HFF-Myc (cell line): ENCODE results near the gene SRI.
"Not testable (repeated sequence)": the region's sequence is repeated elsewhere in the genome, so short reads cannot be mapped to it uniquely, and the experiment has no call there.

Source experiments
- DNase-seq: peaks from one replicate; pipeline ENCODE4 v3.0.0-alpha.2; 2011; ENCODE audit warnings: low read depth; ENCODE audit errors: extremely low read depth
- H3K4me3 ChIP-seq: replicated peaks from 2 replicates; pipeline ENCODE4 v1.5.1; 2011; ENCODE audit warnings: low read depth, mild to moderate bottlenecking, control low read depth, low read length
- TF ChIP-seq, protein P1 (sequence below): IDR thresholded peaks from 2 replicates; pipeline ENCODE4 v1.5.1; 2012; ENCODE audit warnings: mild to moderate bottlenecking, low read depth, low read length, control low read depth; ENCODE audit errors: missing control alignments

The SRI gene

DNA sequence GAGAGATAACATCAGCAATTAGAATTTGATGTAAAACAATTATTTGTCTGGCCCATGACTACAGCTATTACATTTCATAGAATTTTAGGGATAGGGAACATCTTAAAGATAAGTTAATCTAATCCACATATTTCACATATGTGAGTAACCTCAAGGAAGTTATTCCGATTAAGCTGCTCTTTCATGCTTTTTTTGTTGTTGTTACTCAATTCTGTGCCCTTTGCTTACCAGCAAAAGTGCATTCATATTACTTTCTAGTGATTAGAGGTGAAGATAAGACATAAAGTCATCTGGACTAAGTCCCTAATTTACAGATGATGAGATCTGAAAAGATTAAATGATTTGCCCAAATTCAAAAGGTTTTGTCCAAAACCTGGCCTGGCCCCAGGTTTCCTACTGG is 40.9 kb upstream of the SRI start:
- TF ChIP-seq, protein P1, sequence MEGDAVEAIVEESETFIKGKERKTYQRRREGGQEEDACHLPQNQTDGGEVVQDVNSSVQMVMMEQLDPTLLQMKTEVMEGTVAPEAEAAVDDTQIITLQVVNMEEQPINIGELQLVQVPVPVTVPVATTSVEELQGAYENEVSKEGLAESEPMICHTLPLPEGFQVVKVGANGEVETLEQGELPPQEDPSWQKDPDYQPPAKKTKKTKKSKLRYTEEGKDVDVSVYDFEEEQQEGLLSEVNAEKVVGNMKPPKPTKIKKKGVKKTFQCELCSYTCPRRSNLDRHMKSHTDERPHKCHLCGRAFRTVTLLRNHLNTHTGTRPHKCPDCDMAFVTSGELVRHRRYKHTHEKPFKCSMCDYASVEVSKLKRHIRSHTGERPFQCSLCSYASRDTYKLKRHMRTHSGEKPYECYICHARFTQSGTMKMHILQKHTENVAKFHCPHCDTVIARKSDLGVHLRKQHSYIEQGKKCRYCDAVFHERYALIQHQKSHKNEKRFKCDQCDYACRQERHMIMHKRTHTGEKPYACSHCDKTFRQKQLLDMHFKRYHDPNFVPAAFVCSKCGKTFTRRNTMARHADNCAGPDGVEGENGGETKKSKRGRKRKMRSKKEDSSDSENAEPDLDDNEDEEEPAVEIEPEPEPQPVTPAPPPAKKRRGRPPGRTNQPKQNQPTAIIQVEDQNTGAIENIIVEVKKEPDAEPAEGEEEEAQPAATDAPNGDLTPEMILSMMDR, result no peak
- DNase-seq, result no peak
- H3K4me3 ChIP-seq, result no peak overlapping the region

GRCh38 chr7:88259656-88260380 is 40.0 kb upstream of the SRI start:
- no peak overlapping the region for H3K4me3 ChIP-seq
- TF ChIP-seq, protein P1, result no peak
- DNase-seq, result no peak

- DNase-seq, H3K4me3 ChIP-seq: not testable (repeated sequence)
These were observed 38.5 kb upstream of the SRI start for GRCh38 chr7:88258296-88258695.

GRCh38 chr7:88256906-88257305 is 37.1 kb upstream of the SRI start:
- no peak overlapping the region for H3K4me3 ChIP-seq
- TF ChIP-seq, protein P1, result no peak
- no peak for DNase-seq

GRCh38 chr7:88254721-88255424 is 35.0 kb upstream of the SRI start:
- no peak overlapping the region for H3K4me3 ChIP-seq
- DNase-seq, result no peak
- TF ChIP-seq, protein P1, result no peak

- H3K4me3 ChIP-seq, result no peak overlapping the region
- TF ChIP-seq, protein P1, result no peak
- no peak for DNase-seq
These were observed 33.8 kb upstream of the SRI start for GRCh38 chr7:88253640-88254039.

DNA sequence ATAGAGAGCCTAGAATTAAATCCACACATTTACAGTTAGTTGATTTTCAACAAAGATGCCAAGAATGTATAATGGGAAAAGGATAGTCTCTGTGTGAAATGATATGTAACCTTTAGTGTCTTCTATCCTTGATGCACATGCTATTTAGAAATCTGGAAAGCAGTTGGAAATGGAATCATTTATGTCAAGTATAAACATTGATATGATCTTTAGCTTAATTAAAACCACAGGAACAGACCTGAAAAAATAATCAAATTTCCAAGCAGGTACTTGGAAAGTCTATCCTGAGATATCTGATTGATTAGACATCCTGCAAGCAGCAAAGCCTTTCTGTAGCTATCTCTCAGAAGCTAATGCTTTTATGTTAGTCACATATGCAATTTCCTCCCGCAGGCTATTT is 24.4 kb upstream of the SRI start:
- TF ChIP-seq, protein P1, result no peak
- H3K4me3 ChIP-seq, result no peak overlapping the region

More for the DNA sequence above, 24.4 kb upstream of the SRI start:
- DNase-seq, result no peak
